Ovary (tissue), 9 donors: ENCODE results near the gene PLEKHG4B. TPM values are rescaled to one million over a fixed set of nuclear protein-coding genes. Genes with fewer than 3 reads are reported as not detected.
A peak's percentile ranks its signal among the peaks of the same experiment; 100 is the strongest.

Source experiments
- DNase-seq, 5 donors: peaks; one replicate each; pipeline ENCODE4 v3.0.0-alpha.2; 2019 to 2020
- H3K27ac ChIP-seq, 2 donors: fragments of 200-600 bp; one replicate each; pipeline versions ENCODE4 v1.5.1 to v1.8.0; 2019 to 2022
- H3K27me3 ChIP-seq: fragments of 200-600 bp; one replicate; pipeline ENCODE4 v1.8.0; 2022
- H3K36me3 ChIP-seq: fragments of 200-600 bp; sonication (generic); one replicate; pipeline ENCODE4 v1.5.1; 2019
- H3K4me1 ChIP-seq: one replicate; pipeline ENCODE4 v1.8.1; 2013; ENCODE audit warnings: mild to moderate bottlenecking, moderate library complexity; ENCODE audit not compliant: insufficient read depth
- H3K4me3 ChIP-seq: fragments of 200-600 bp; sonication (generic); one replicate; pipeline ENCODE4 v1.5.1; 2017
- H3K9me3 ChIP-seq, 2 donors: fragments of 200-600 bp in 1 of 2; sonication (generic) in 1 of 2; one replicate each; pipeline versions ENCODE4 v1.5.1 to v1.8.1; 2013 to 2019; ENCODE audit warnings: mild to moderate bottlenecking in 1 of 2, moderate library complexity in 1 of 2
- CTCF ChIP-seq, 3 donors: fragments of 450-650 bp in 2 of 3; fragments of 200-600 bp in 1 of 3; IDR thresholded peaks; one replicate each; pipeline versions ENCODE4 v1.5.1 to v1.8.0; 2016 to 2022; ENCODE audit warnings: antibody characterized with exemption in 3 of 3, mild to moderate bottlenecking in 1 of 3
- EP300 ChIP-seq: sonication (generic); formaldehyde crosslinking; IDR thresholded peaks from one replicate; pipeline ENCODE4 v1.6.1; 2017; ENCODE audit warnings: antibody characterized with exemption
- POLR2A ChIP-seq: fragments of 450-650 bp; IDR thresholded peaks from one replicate; pipeline ENCODE4 v1.6.1; 2017; ENCODE audit warnings: antibody characterized with exemption, mild to moderate bottlenecking, moderate library complexity
- WGBS, 3 donors: extraction: QIAGEN DNeasy Blood & Tissue Kit in 1 of 3; methylation state at CpG; one replicate each; pipeline versions ENCODE4 v1.1.5 to v1.1.7; 2013 to 2017; 5-methylcytosine and 5-hydroxymethylcytosine counted together
- intact Hi-C, 4 donors: fragments of 100-400 bp; cut with DNase I; formaldehyde crosslinking; loops; one replicate each; pipeline versions ENCODE4 v1.11.0 to v1.15.1; 2022 to 2023
- polyA plus RNA-seq, 2 donors: library from polyadenylated mRNA; stranded (reverse); fragments of 200-250 nt in 1 of 2; fragments of 350-450 nt in 1 of 2; fragmentation: Illumina TruSeq in 1 of 2; extraction: RNeasy Lipid Tissue Mini Kit (QIAGEN cat#74804) in 1 of 2; gene quantifications; one replicate each; pipeline ENCODE4 v1.2.3, GENCODE V29; 2013 to 2014
- total RNA-seq, 7 donors: library from RNA; depleted of rRNA in 2 of 7; stranded (reverse); fragments of >200 nt in 2 of 7; fragmentation: NEBNext Ultra II Directional in 3 of 7; extraction: Animal tissue kit (Norgen Biotek cat#: 25700) in 3 of 7; gene quantifications; one replicate each; pipeline versions ENCODE4 v1.1.0 to v1.2.4, GENCODE V29; 2016 to 2023
- donor health status: DM: no; HTN: no; CAD: no; lungs with moderate emphysema.
- donor health status: DM: no; HTN: no; CAD: no.
- donor health status: Bipolar disorder and iron deficiency.
- donor health status: DM: yes; HTN: yes; CAD: no.
- donor health status: DM: no; HTN: no; CAD: no.
- donor health status: DM: yes; HTN: yes; CAD: no.

The PLEKHG4B gene
- total and polyA plus RNA-seq, 9 donors = 0.47 to 4.0 (median 1.8) TPM

DNA sequence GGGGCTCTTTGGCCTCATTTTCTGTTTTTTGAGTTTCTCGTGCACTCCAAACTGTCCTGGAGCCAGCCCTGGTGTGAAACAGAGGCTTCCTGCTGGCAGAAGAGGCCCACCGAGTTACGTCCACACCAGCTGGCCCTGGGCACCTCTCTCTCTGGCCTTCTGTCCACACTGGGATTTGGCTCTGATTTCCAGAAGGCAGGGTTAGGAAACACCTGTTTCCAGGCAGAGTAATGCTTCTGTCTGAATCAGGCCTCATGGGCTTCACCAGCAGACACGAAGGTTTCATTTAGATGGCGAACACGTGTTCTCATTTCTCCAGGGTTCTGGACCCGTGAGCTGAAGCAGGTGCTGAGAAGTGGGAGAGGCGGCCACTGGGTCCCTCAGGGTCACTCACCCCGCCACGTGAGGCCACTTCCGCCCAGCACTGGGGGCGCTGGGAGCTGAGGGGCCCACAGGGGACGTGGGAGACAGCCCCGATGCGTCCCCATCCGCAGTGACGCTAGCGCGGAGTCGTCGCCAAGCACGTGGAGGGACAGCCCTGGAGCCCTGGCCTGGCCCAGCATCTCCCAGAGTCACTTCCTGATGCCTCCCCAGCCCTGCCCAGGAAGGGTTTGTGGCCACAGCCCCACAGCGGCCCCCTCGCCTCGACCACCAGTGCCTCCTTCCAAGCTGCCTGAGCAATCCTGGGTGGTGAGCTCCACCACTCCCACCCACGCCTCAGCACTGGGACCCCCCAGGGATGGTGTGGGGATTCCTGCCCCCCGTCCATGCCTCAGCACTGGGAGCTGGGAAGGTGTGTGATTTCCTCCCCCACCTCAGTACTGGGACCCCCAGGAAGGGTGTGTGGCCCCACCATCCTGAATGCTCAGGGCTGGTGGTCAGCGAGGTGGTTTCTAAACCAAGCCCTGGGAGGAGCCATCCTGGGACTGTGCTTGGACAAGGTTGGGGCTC lies 94.4 kb downstream of the PLEKHG4B start:
- no peak overlapping the region for H3K27ac ChIP-seq
- no peak for TF ChIP-seq POLR2A
- no peak for TF ChIP-seq EP300
- no peak for TF ChIP-seq CTCF (IDR thresholded peaks at IDR 0.05)
- H3K36me3 ChIP-seq = no peaks in the 10 kb centered on the region
- peak in 1 of 5 donors; percentile 21 for DNase-seq
- intact Hi-C loops = loop anchor here in 1 of 4 donors (5.0 kb wide), 1 partner anchor 131 kb away; no protein-coding TSS in a partner anchor
- no peak overlapping the region for H3K4me3 ChIP-seq
- no peaks in the 10 kb centered on the region for H3K9me3 ChIP-seq
- WGBS, 3 donors = 83 to 87% (median 84%) methylated on average over 27 to 28 of the region's 28 CpGs
- peaks cover 5% of the 10 kb centered on the region for H3K4me1 ChIP-seq
- H3K27me3 ChIP-seq = no peaks in the 10 kb centered on the region

DNA sequence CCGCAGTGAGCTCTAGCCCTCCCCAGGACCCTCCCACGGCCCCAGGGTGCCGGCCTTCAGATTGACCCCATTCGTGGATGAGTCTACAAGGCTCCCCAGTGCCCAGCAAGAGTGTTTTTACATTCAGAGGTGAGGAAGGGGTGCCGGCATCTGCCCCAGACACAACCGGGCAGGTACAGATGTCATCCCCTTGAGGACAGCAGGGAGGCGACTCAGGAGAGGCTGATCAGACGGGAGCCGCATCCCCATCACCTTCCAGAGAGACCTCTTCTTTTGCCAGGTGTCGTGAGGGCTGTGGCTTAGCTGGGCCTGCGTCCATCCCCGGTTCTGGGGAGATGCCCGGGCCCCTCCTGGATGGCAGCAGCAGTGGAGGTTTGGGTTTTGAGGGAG lies 95.1 kb downstream of the PLEKHG4B start:
- 77 to 83% (median 83%) methylated on average over 11 to 13 of the region's 13 CpGs for WGBS, 3 donors

DNA sequence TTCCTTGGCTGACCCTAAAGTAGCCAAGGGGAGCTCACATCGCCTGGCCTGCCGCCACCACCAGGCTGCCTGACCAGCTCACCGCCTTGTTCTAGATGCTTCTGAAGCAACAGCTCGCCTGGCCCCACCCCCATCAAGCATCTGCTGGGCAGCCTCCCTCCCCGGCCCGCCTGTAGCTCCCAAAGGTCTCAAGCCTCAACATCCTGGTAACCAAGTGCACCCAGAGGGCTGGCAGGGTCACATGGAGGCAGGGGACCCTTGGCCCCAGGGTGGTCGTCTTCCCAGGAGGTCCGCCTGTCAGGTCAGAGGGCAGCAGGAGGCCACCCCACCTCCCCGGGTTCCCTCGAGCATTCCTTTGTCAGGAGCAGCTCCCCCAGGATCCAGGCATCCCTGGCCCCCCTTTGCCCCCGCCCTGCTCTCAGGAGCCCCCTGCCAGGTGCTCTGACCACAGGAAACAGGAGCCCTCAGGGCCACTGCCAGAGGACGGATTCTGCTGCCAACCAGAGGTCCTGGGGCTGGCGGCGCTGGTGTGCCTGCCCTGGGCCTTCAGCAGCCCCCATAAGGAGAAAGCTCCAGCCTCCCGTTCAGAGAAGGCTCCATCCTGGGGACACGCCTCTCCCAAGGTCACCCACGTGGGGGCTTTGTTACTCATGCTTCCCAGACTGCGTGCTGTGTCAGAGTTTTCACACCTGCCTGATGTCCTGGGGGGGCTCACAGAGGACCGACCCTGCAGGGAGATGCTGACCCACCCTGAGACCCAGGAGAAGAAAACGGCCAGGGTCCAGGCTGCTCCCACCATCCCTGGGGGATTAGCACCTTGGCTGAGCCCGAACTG lies 95.9 kb downstream of the PLEKHG4B start:
- 37 to 41% (median 39%) methylated on average over 21 of the region's 21 CpGs for WGBS, 3 donors
- no peak for TF ChIP-seq CTCF (IDR thresholded peaks at IDR 0.05)
- no peak for TF ChIP-seq EP300
- no peak for TF ChIP-seq POLR2A
- intact Hi-C loops = loop anchor here in 1 of 4 donors (5.0 kb wide), 1 partner anchor 129 kb away; no protein-coding TSS in a partner anchor
- Histone ChIP-seq H3K27me3 (no peaks in the 10 kb centered on the region), H3K4me3 (no peak overlapping the region), H3K27ac (no peak overlapping the region), H3K36me3 (no peaks in the 10 kb centered on the region), H3K4me1 (peaks cover 7% of the 10 kb centered on the region), H3K9me3 (no peaks in the 10 kb centered on the region)
- peak in 4 of 5 donors; percentile 38 to 57 (median 50) for DNase-seq

More for the DNA sequence above, 95.1 kb downstream of the PLEKHG4B start:
- intact Hi-C loops = loop anchor here in 1 of 4 donors (5.0 kb wide), 1 partner anchor 130 kb away; no protein-coding TSS in a partner anchor
- Histone ChIP-seq H3K27ac (no peak overlapping the region), H3K9me3 (no peaks in the 10 kb centered on the region), H3K4me1 (peaks cover 7% of the 10 kb centered on the region), H3K27me3 (no peaks in the 10 kb centered on the region), H3K4me3 (no peak overlapping the region), H3K36me3 (no peaks in the 10 kb centered on the region)
- no peak for DNase-seq
- TF ChIP-seq EP300 (no peak), CTCF (IDR thresholded peaks at IDR 0.05) (no peak), POLR2A (no peak)
